ENCODE results near the gene PCDH1. TPM values are rescaled to one million over a fixed set of nuclear protein-coding genes. Genes with fewer than 3 reads are reported as not detected.

Gene PCDH1
- total and polyA plus RNA-seq, 2 of the 13 experiments (the other 11 are each of a cell fraction or from before 2014, with no cell fraction given), result 0.11 to 0.83 TPM

GRCh38 chr5:141875795-141876627 lies 2.2 kb downstream of the PCDH1 start:
- TF ChIP-seq HNRNPLL (IDR thresholded peaks at IDR 0.05; ENCODE audit: low read depth, low read length, poor library complexity, severe bottlenecking) (peak; percentile 70), EZH2 (conservative IDR thresholded peaks at IDR 0.05; ENCODE audit: low read depth, low read length) (peak; percentile 20; the same call in 1 of the 2 replicates), CTCF (CRISPR knock-in tag; IDR thresholded peaks at IDR 0.05) (0 out of 2 replicates have a peak, but pooled peaks have one; percentile 4), SRSF1 (optimal IDR thresholded peaks at IDR 0.05; ENCODE audit: low read depth, low read length) (peak; percentile 46), ARNT2 (CRISPR knock-in tag; IDR thresholded peaks at IDR 0.05; ENCODE audit: low read depth) (0 out of 2 replicates have a peak, but pooled peaks have one; percentile 7), ZNF800 (CRISPR knock-in tag; IDR thresholded peaks at IDR 0.05) (peak; percentile 42; the same call in 1 of the 2 replicates), MAX (IDR thresholded peaks at IDR 0.05) (0 out of 2 replicates have a peak, but pooled peaks have one; percentile 8), NBN (conservative IDR thresholded peaks at IDR 0.05) (no peak), UBTF (CRISPR knock-in tag; IDR thresholded peaks at IDR 0.05) (peak; percentile 39; the same call in 1 of the 2 replicates), ZNF580 (CRISPR knock-in tag; IDR thresholded peaks at IDR 0.05; ENCODE audit: borderline replicate concordance, low read depth) (no peak)

More at GRCh38 chr5:141875795-141876627, 2.2 kb downstream of the PCDH1 start:
- POLR2A ChIA-PET, result no interaction called here
- Histone ChIP-seq H3K9ac (ENCODE audit: insufficient read depth, low read depth, low read length) (no peak overlapping the region), H3K4me1 (ENCODE audit: insufficient read depth, low read length) (peaks cover 52% of the 10 kb centered on the region), H3K4me3 (replicated peaks in 1 of 3; ENCODE audit: insufficient read depth in 1 of 3, low read depth in 2 of 3, low read length in 3 of 3) (peak overlapping the region; percentile 30 to 73 (median 44); a peak in 5 of 6 replicates), H3K9me3 (ENCODE audit: low read length) (no peaks in the 10 kb centered on the region), H4K20me1 (ENCODE audit: insufficient read depth, low read length) (no peaks in the 10 kb centered on the region), H3K79me2 (ENCODE audit: insufficient read depth, low read length) (no peaks in the 10 kb centered on the region), H2AFZ (ENCODE audit: low read length) (no peak overlapping the region), H3K36me3 (replicated peaks in 1 of 2; ENCODE audit: control insufficient read depth in 1 of 2, insufficient read depth in 2 of 2, low read length in 2 of 2) (no peaks in the 10 kb centered on the region), H3K4me2 (ENCODE audit: low read depth, low read length) (peak overlapping the region; percentile 80), H3K27me3 (ENCODE audit: control insufficient read depth in 1 of 2, insufficient read depth in 2 of 2, low read length in 2 of 2) (peaks cover 14 to 51% of the 10 kb centered on the region in 2 experiments), H3K27ac (ENCODE audit: extremely low read length, insufficient read depth, low read length) (no peak overlapping the region)
- intact Hi-C loops (cut with micrococcal nuclease; ENCODE audit: unreplicated experiment), result loop anchor here (5.0 kb wide), 2 partner anchors 49 to 64 kb away; no protein-coding TSS in a partner anchor
- no TSS peak for BruUV-seq (replicated peaks)
- FAIRE-seq (no peak), ATAC-seq (no peak), DNase-seq (ENCODE audit: low spot score) (no peak)
- WGBS (ENCODE audit: low lambda C conversion rate), result 2% methylated on average over 8 of the region's 65 CpGs
- in situ Hi-C loops (cut with HindIII; ENCODE audit: extremely low pct_ligation_motif_present, low pct_unique_long_range_greater_than_20kb), result loop anchor here (5.0 kb wide), 1 partner anchor 174 kb away; no protein-coding TSS in a partner anchor
- CTCF ChIA-PET (ENCODE audit: low intra/inter-chr PET ratio, low total read pairs), result no interaction called here
